ENCODE measurements around the gene TBC1D16. TPM values are rescaled to one million over a fixed set of nuclear protein-coding genes. Genes with fewer than 3 reads are reported as not detected.
"Not testable (repeated sequence)": the region's sequence is repeated elsewhere in the genome, so short reads cannot be mapped to it uniquely, and the experiment has no call there.

Gene TBC1D16
- total RNA-seq, 1 donor from 2014 or later: 21.2 TPM

GRCh38 chr17:80049986-80050385, 14.3 kb upstream of the TBC1D16 start:
- no peak for DNase-seq (ENCODE audit: low spot score)
- H3K36me3 Mint-ChIP-seq: peaks cover 26% of the 10 kb centered on the region
- Histone ChIP-seq H3K27me3 (no peaks in the 10 kb centered on the region), H3K4me3 (no peak overlapping the region), H3F3A (ENCODE audit: low read depth) (no peaks in the 10 kb centered on the region), H3K79me2 (ENCODE audit: low read depth) (no peaks in the 10 kb centered on the region), H3K9ac (no peak overlapping the region), H3K4me2 (no peak overlapping the region), H4K20me1 (ENCODE audit: low read depth) (no peaks in the 10 kb centered on the region), H3K9me3 (ENCODE audit: low read depth) (no peaks in the 10 kb centered on the region), H3K27ac (no peak overlapping the region), H3K4me1 (no peaks in the 10 kb centered on the region), H2AFZ (replicated peaks) (no peak overlapping the region), H3K36me3 (no peaks in the 10 kb centered on the region)
- H3K9me3 Mint-ChIP-seq: no peaks in the 10 kb centered on the region
- H3K27ac Mint-ChIP-seq: no peak overlapping the region
- H3K4me1 Mint-ChIP-seq: no peaks in the 10 kb centered on the region
- no peak for TF ChIP-seq EZH2 (IDR thresholded peaks at IDR 0.05)
- no peak for TF ChIP-seq EZH2phosphoT487 (IDR thresholded peaks at IDR 0.05)
- TF ChIP-seq CTCF (IDR thresholded peaks at IDR 0.05): no peak
- peaks cover under 1% of the 10 kb centered on the region for H3K27me3 Mint-ChIP-seq (ENCODE audit: insufficient read depth, low read depth)
- H3K4me3 Mint-ChIP-seq: no peak overlapping the region

- H3K27ac Mint-ChIP-seq: no peak overlapping the region
Observed at GRCh38 chr17:80047176-80047575, 11.5 kb upstream of the TBC1D16 start.

GRCh38 chr17:80046709-80047108, 11.0 kb upstream of the TBC1D16 start:
- not testable (repeated sequence) for H3F3A ChIP-seq (ENCODE audit: low read depth); H3K27ac ChIP-seq; H3K27me3 ChIP-seq; H3K4me1 Mint-ChIP-seq; H3K9ac ChIP-seq; DNase-seq (ENCODE audit: low spot score); H3K9me3 ChIP-seq (ENCODE audit: low read depth); H3K4me2 ChIP-seq; H3K4me3 Mint-ChIP-seq; H2AFZ ChIP-seq (replicated peaks); H3K79me2 ChIP-seq (ENCODE audit: low read depth); H3K4me1 ChIP-seq; H3K36me3 ChIP-seq; H3K4me3 ChIP-seq; H3K27me3 Mint-ChIP-seq (ENCODE audit: insufficient read depth, low read depth); H3K27ac Mint-ChIP-seq; H3K9me3 Mint-ChIP-seq; H4K20me1 ChIP-seq (ENCODE audit: low read depth)
- H3K36me3 Mint-ChIP-seq: peaks cover 35% of the 10 kb centered on the region

More at GRCh38 chr17:80047176-80047575, 11.5 kb upstream of the TBC1D16 start:
- Mint-ChIP-seq H3K4me3 (no peak overlapping the region), H3K4me1 (no peaks in the 10 kb centered on the region), H3K9me3 (peaks cover 4% of the 10 kb centered on the region), H3K36me3 (peaks cover 34% of the 10 kb centered on the region), H3K27me3 (ENCODE audit: insufficient read depth, low read depth) (peaks cover 2% of the 10 kb centered on the region)
- H3K9me3 ChIP-seq (ENCODE audit: low read depth): no peaks in the 10 kb centered on the region
- H3K4me1 ChIP-seq: no peaks in the 10 kb centered on the region
- DNase-seq (ENCODE audit: low spot score): no peak
- TF ChIP-seq CTCF (IDR thresholded peaks at IDR 0.05): no peak
- TF ChIP-seq EZH2phosphoT487 (IDR thresholded peaks at IDR 0.05): no peak
- no peak for TF ChIP-seq EZH2 (IDR thresholded peaks at IDR 0.05)
- H3K27me3 ChIP-seq: no peaks in the 10 kb centered on the region
- H3K79me2 ChIP-seq (ENCODE audit: low read depth): no peaks in the 10 kb centered on the region
- H3K9ac ChIP-seq: no peak overlapping the region
- no peak overlapping the region for H2AFZ ChIP-seq (replicated peaks)
- no peaks in the 10 kb centered on the region for H3K36me3 ChIP-seq
- H3F3A ChIP-seq (ENCODE audit: low read depth): no peaks in the 10 kb centered on the region
- H3K4me2 ChIP-seq: no peak overlapping the region
- no peaks in the 10 kb centered on the region for H4K20me1 ChIP-seq (ENCODE audit: low read depth)
- no peak overlapping the region for H3K27ac ChIP-seq
- H3K4me3 ChIP-seq: no peak overlapping the region

- no peak overlapping the region for H3K4me3 ChIP-seq
- H2AFZ ChIP-seq (replicated peaks): no peak overlapping the region
- TF ChIP-seq EZH2phosphoT487 (IDR thresholded peaks at IDR 0.05): no peak
- TF ChIP-seq EZH2 (IDR thresholded peaks at IDR 0.05): no peak
- no peak for TF ChIP-seq CTCF (IDR thresholded peaks at IDR 0.05)
- no peak overlapping the region for H3K27ac ChIP-seq
- no peaks in the 10 kb centered on the region for H3K27me3 ChIP-seq
- Mint-ChIP-seq H3K4me3 (no peak overlapping the region), H3K27me3 (ENCODE audit: insufficient read depth, low read depth) (peaks cover 2% of the 10 kb centered on the region), H3K9me3 (peaks cover 4% of the 10 kb centered on the region), H3K36me3 (peaks cover 39% of the 10 kb centered on the region), H3K4me1 (no peaks in the 10 kb centered on the region), H3K27ac (no peak overlapping the region)
- no peak overlapping the region for H3K9ac ChIP-seq
- no peaks in the 10 kb centered on the region for H3F3A ChIP-seq (ENCODE audit: low read depth)
- H3K4me2 ChIP-seq: no peak overlapping the region
- H3K36me3 ChIP-seq: peaks cover 4% of the 10 kb centered on the region
- no peak for DNase-seq (ENCODE audit: low spot score)
- H3K79me2 ChIP-seq (ENCODE audit: low read depth): no peaks in the 10 kb centered on the region
- H3K4me1 ChIP-seq: no peaks in the 10 kb centered on the region
- H3K9me3 ChIP-seq (ENCODE audit: low read depth): no peaks in the 10 kb centered on the region
- no peaks in the 10 kb centered on the region for H4K20me1 ChIP-seq (ENCODE audit: low read depth)
Observed at GRCh38 chr17:80045703-80046102, 10.0 kb upstream of the TBC1D16 start.
